ENCODE measurements around the gene UPK1A. TPM values are rescaled to one million over a fixed set of nuclear protein-coding genes. Genes with fewer than 3 reads are reported as not detected.
A peak's percentile ranks its signal among the peaks of the same experiment; 100 is the strongest.

UPK1A gene
- total and polyA plus RNA-seq, 5 donors from 2014 or later = not detected

- H3K4me3 ChIP-seq (ENCODE audit: low read depth, low read length) = peak overlapping the region; percentile 68
- peak in 2 of 3 donors; percentile 31 to 48 for DNase-seq
Measured at GRCh38 chr19:35715981-35716800, 49.9 kb downstream of the UPK1A start.

GRCh38 chr19:35716801-35717664 lies 50.7 kb downstream of the UPK1A start:
- Mint-ChIP-seq H3K9me3 (peaks cover 0 to 1% (median 0%) of the 10 kb centered on the region in 7 donors), H3K4me3 (peak overlapping the region; percentile 86 to 99 (median 94)), H3K27ac (peak overlapping the region; percentile 92 to 95 (median 95)), H3K36me3 (peaks cover 7% of the 10 kb centered on the region), H3K4me1 (peaks cover 11 to 71% (median 39%) of the 10 kb centered on the region in 4 donors), H3K27me3 (peaks cover 4% of the 10 kb centered on the region)
- peaks cover 12% of the 10 kb centered on the region for H3K36me3 ChIP-seq (ENCODE audit: control insufficient read depth, insufficient read depth, low read length)
- H3K4me3 ChIP-seq (ENCODE audit: low read depth, low read length) = peak overlapping the region; percentile 68
- no peaks in the 10 kb centered on the region for H3K9me3 ChIP-seq (ENCODE audit: control insufficient read depth in 2 of 2, low read length in 2 of 2)
- H3K27me3 ChIP-seq (ENCODE audit: control insufficient read depth, insufficient read depth, low read length) = no peaks in the 10 kb centered on the region
- H3K27ac ChIP-seq (ENCODE audit: insufficient read depth, low read length, poor library complexity, severe bottlenecking) = peak overlapping the region; percentile 95
- DNase-seq = peak; percentile 94 to 98 (median 98)
- H3K4me1 ChIP-seq (ENCODE audit: control insufficient read depth, insufficient read depth, low read length, poor library complexity, severe bottlenecking) = peaks cover 67% of the 10 kb centered on the region
- peak; percentile 83 for ATAC-seq (ENCODE audit: low read depth in 2 of 2)

More at GRCh38 chr19:35715981-35716800, 49.9 kb downstream of the UPK1A start:
- Histone ChIP-seq H3K36me3 (ENCODE audit: control insufficient read depth, insufficient read depth, low read length) (peaks cover 6% of the 10 kb centered on the region), H3K27ac (ENCODE audit: insufficient read depth, low read length, poor library complexity, severe bottlenecking) (peak overlapping the region; percentile 95), H3K9me3 (ENCODE audit: control insufficient read depth in 2 of 2, low read length in 2 of 2) (no peaks in the 10 kb centered on the region), H3K27me3 (ENCODE audit: control insufficient read depth, insufficient read depth, low read length) (no peaks in the 10 kb centered on the region), H3K4me1 (ENCODE audit: control insufficient read depth, insufficient read depth, low read length, poor library complexity, severe bottlenecking) (peaks cover 75% of the 10 kb centered on the region)
- Mint-ChIP-seq H3K4me1 (peaks cover 14 to 71% (median 45%) of the 10 kb centered on the region in 4 donors), H3K27me3 (peaks cover 4% of the 10 kb centered on the region), H3K36me3 (peaks cover 3% of the 10 kb centered on the region), H3K9me3 (peaks cover 0 to 1% (median 0%) of the 10 kb centered on the region in 7 donors), H3K27ac (peak overlapping the region; percentile 92 to 95 (median 95)), H3K4me3 (peak overlapping the region; percentile 86 to 99 (median 94))
- ATAC-seq (ENCODE audit: low read depth in 2 of 2) = no peak

- peak within 1 kb of the TSS; percentile 87 to 99 (median 95) for H3K4me3 Mint-ChIP-seq
- H3K4me1 Mint-ChIP-seq = peaks cover 8 to 63% (median 33%) of the 10 kb centered on the region in 4 donors
- ATAC-seq (ENCODE audit: low read depth in 2 of 2) (peak in 1 of 2 donors; percentile 24), DNase-seq (no peak)
- peak within 1 kb of the TSS; percentile 92 to 95 (median 95) for H3K27ac Mint-ChIP-seq
- peaks cover 0 to 1% (median 0%) of the 10 kb centered on the region in 7 donors for H3K9me3 Mint-ChIP-seq
- peaks cover 4% of the 10 kb centered on the region for H3K27me3 Mint-ChIP-seq
- H3K27me3 ChIP-seq (ENCODE audit: control insufficient read depth, insufficient read depth, low read length) = no peaks in the 10 kb centered on the region
- peaks cover 59% of the 10 kb centered on the region for H3K4me1 ChIP-seq (ENCODE audit: control insufficient read depth, insufficient read depth, low read length, poor library complexity, severe bottlenecking)
- peaks cover 20% of the 10 kb centered on the region for H3K36me3 ChIP-seq (ENCODE audit: control insufficient read depth, insufficient read depth, low read length)
- peaks cover 7% of the 10 kb centered on the region for H3K36me3 Mint-ChIP-seq
- peak within 1 kb of the TSS; percentile 68 for H3K4me3 ChIP-seq (ENCODE audit: low read depth, low read length)
- H3K9me3 ChIP-seq (ENCODE audit: control insufficient read depth in 2 of 2, low read length in 2 of 2) = no peaks in the 10 kb centered on the region
- H3K27ac ChIP-seq (ENCODE audit: insufficient read depth, low read length, poor library complexity, severe bottlenecking) = peak within 1 kb of the TSS; percentile 95
Measured at GRCh38 chr19:35717665-35718344, 51.5 kb downstream of the UPK1A start, which contains the start of gene KMT2B. TSS of gene KMT2B (plus strand) at chr19:35718003. CDS start at chr19:35718019, 16 bp downstream.

- peaks cover 11% of the 10 kb centered on the region for H3K36me3 Mint-ChIP-seq
- no peak for ATAC-seq (ENCODE audit: low read depth in 2 of 2)
- Histone ChIP-seq H3K4me1 (ENCODE audit: control insufficient read depth, insufficient read depth, low read length, poor library complexity, severe bottlenecking) (peaks cover 52% of the 10 kb centered on the region), H3K27me3 (ENCODE audit: control insufficient read depth, insufficient read depth, low read length) (no peaks in the 10 kb centered on the region), H3K27ac (ENCODE audit: insufficient read depth, low read length, poor library complexity, severe bottlenecking) (peak overlapping the region; percentile 68), H3K4me3 (ENCODE audit: low read depth, low read length) (peak overlapping the region; percentile 62), H3K36me3 (ENCODE audit: control insufficient read depth, insufficient read depth, low read length) (peaks cover 27% of the 10 kb centered on the region), H3K9me3 (ENCODE audit: control insufficient read depth in 2 of 2, low read length in 2 of 2) (no peaks in the 10 kb centered on the region)
- peaks cover 5 to 56% (median 28%) of the 10 kb centered on the region in 4 donors for H3K4me1 Mint-ChIP-seq
- H3K27me3 Mint-ChIP-seq = peaks cover 4% of the 10 kb centered on the region
- H3K27ac Mint-ChIP-seq = peak overlapping the region in 2 of 3 donors; percentile 90 to 93
- peaks cover 0 to 1% (median 0%) of the 10 kb centered on the region in 7 donors for H3K9me3 Mint-ChIP-seq
- peak overlapping the region; percentile 87 to 98 (median 93) for H3K4me3 Mint-ChIP-seq
- peak; percentile 36 to 74 (median 52) for DNase-seq
Measured at GRCh38 chr19:35718345-35719041, 52.2 kb downstream of the UPK1A start.

GRCh38 chr19:35719402-35720162 lies 53.3 kb downstream of the UPK1A start:
- Mint-ChIP-seq H3K4me1 (peaks cover 5 to 45% (median 19%) of the 10 kb centered on the region in 4 donors), H3K27ac (peak overlapping the region in 2 of 3 donors; percentile 73 to 90)
- no peak overlapping the region for H3K27ac ChIP-seq (ENCODE audit: insufficient read depth, low read length, poor library complexity, severe bottlenecking)

GRCh38 chr19:35720163-35720524 lies 53.8 kb downstream of the UPK1A start:
- no peak for DNase-seq
- H3K4me3 ChIP-seq (ENCODE audit: low read depth, low read length) = no peak overlapping the region
- peaks cover 4% of the 10 kb centered on the region for H3K27me3 Mint-ChIP-seq
- H3K27ac Mint-ChIP-seq = no peak overlapping the region
- ATAC-seq (ENCODE audit: low read depth in 2 of 2) = no peak
- H3K4me1 ChIP-seq (ENCODE audit: control insufficient read depth, insufficient read depth, low read length, poor library complexity, severe bottlenecking) = peaks cover 36% of the 10 kb centered on the region
- H3K27ac ChIP-seq (ENCODE audit: insufficient read depth, low read length, poor library complexity, severe bottlenecking) = no peak overlapping the region
- H3K4me1 Mint-ChIP-seq = peaks cover 0 to 40% (median 15%) of the 10 kb centered on the region in 4 donors
- no peaks in the 10 kb centered on the region for H3K27me3 ChIP-seq (ENCODE audit: control insufficient read depth, insufficient read depth, low read length)
- H3K9me3 ChIP-seq (ENCODE audit: control insufficient read depth in 2 of 2, low read length in 2 of 2) = no peaks in the 10 kb centered on the region
- H3K4me3 Mint-ChIP-seq = peak overlapping the region in 3 of 4 donors; percentile 33 to 67 (median 61)
- H3K36me3 ChIP-seq (ENCODE audit: control insufficient read depth, insufficient read depth, low read length) = peaks cover 43% of the 10 kb centered on the region
- peaks cover 14% of the 10 kb centered on the region for H3K36me3 Mint-ChIP-seq
- H3K9me3 Mint-ChIP-seq = peaks cover 0 to 1% (median 0%) of the 10 kb centered on the region in 7 donors

More at GRCh38 chr19:35719402-35720162, 53.3 kb downstream of the UPK1A start:
- H3K4me3 Mint-ChIP-seq = peak overlapping the region; percentile 87 to 98 (median 93)
- ATAC-seq (ENCODE audit: low read depth in 2 of 2) = no peak
- no peaks in the 10 kb centered on the region for H3K9me3 ChIP-seq (ENCODE audit: control insufficient read depth in 2 of 2, low read length in 2 of 2)
- no peaks in the 10 kb centered on the region for H3K27me3 ChIP-seq (ENCODE audit: control insufficient read depth, insufficient read depth, low read length)
- peaks cover 41% of the 10 kb centered on the region for H3K4me1 ChIP-seq (ENCODE audit: control insufficient read depth, insufficient read depth, low read length, poor library complexity, severe bottlenecking)
- DNase-seq = no peak
- peaks cover 37% of the 10 kb centered on the region for H3K36me3 ChIP-seq (ENCODE audit: control insufficient read depth, insufficient read depth, low read length)
- H3K27me3 Mint-ChIP-seq = peaks cover 4% of the 10 kb centered on the region
- peaks cover 11% of the 10 kb centered on the region for H3K36me3 Mint-ChIP-seq
- peak overlapping the region; percentile 62 for H3K4me3 ChIP-seq (ENCODE audit: low read depth, low read length)
- peaks cover 0 to 1% (median 0%) of the 10 kb centered on the region in 7 donors for H3K9me3 Mint-ChIP-seq
